ENCODE results near the gene ISCA2.

ISCA2 gene

GRCh38 chr14:74515891-74516412 lies 22.4 kb downstream of the ISCA2 start:
- Histone ChIP-seq H3K9ac (ENCODE audit: low read length) (no peak overlapping the region), H3K9me3 (replicated peaks; ENCODE audit: insufficient read depth, low read length) (no peaks in the 10 kb centered on the region), H4K20me1 (ENCODE audit: insufficient read depth, low read length) (no peaks in the 10 kb centered on the region), H3K4me3 (ENCODE audit: low read length) (no peak overlapping the region), H3K4me1 (ENCODE audit: low read length) (no peaks in the 10 kb centered on the region), H3F3A (ENCODE audit: insufficient read depth, low read length) (no peaks in the 10 kb centered on the region), H2AFZ (ENCODE audit: low read length) (no peak overlapping the region), H3K9me2 (replicated peaks; ENCODE audit: insufficient read depth, low read length) (no peaks in the 10 kb centered on the region), H3K36me3 (replicated peaks; ENCODE audit: insufficient read depth, low read length) (no peaks in the 10 kb centered on the region), H3K4me2 (ENCODE audit: low read depth, low read length) (no peak overlapping the region), H3K27me3 (replicated peaks; ENCODE audit: insufficient read depth, low read length) (peaks cover 67% of the 10 kb centered on the region), H3K27ac (ENCODE audit: low read length) (no peak overlapping the region), H3K79me2 (ENCODE audit: low read length) (no peaks in the 10 kb centered on the region)
- DNase-seq = no peak
- TF ChIP-seq EZH2phosphoT487 (IDR thresholded peaks at IDR 0.05; ENCODE audit: low read length) (no peak), EZH2 (optimal IDR thresholded peaks at IDR 0.05; ENCODE audit: low read depth, low read length) (no peak), CTCF (IDR thresholded peaks at IDR 0.05; ENCODE audit: low read length) (no peak)

- Histone ChIP-seq H3K9me3 (replicated peaks; ENCODE audit: insufficient read depth, low read length) (no peaks in the 10 kb centered on the region), H2AFZ (ENCODE audit: low read length) (no peak overlapping the region), H3K4me2 (ENCODE audit: low read depth, low read length) (no peak overlapping the region), H3F3A (ENCODE audit: insufficient read depth, low read length) (no peaks in the 10 kb centered on the region), H3K4me1 (ENCODE audit: low read length) (no peaks in the 10 kb centered on the region), H3K79me2 (ENCODE audit: low read length) (no peaks in the 10 kb centered on the region), H3K27ac (ENCODE audit: low read length) (no peak overlapping the region), H3K4me3 (ENCODE audit: low read length) (no peak overlapping the region), H3K9ac (ENCODE audit: low read length) (no peak overlapping the region), H4K20me1 (ENCODE audit: insufficient read depth, low read length) (no peaks in the 10 kb centered on the region), H3K36me3 (replicated peaks; ENCODE audit: insufficient read depth, low read length) (no peaks in the 10 kb centered on the region), H3K9me2 (replicated peaks; ENCODE audit: insufficient read depth, low read length) (no peaks in the 10 kb centered on the region), H3K27me3 (replicated peaks; ENCODE audit: insufficient read depth, low read length) (peaks cover 64% of the 10 kb centered on the region)
- TF ChIP-seq CTCF (IDR thresholded peaks at IDR 0.05; ENCODE audit: low read length) = no peak
- DNase-seq = no peak
These were observed 23.0 kb downstream of the ISCA2 start for GRCh38 chr14:74516451-74517160.

GRCh38 chr14:74517731-74518130 lies 24.2 kb downstream of the ISCA2 start:
- no peak for DNase-seq
- Histone ChIP-seq H3K27me3 (replicated peaks; ENCODE audit: insufficient read depth, low read length) (peaks cover 62% of the 10 kb centered on the region), H3K9ac (ENCODE audit: low read length) (no peak overlapping the region), H3K9me2 (replicated peaks; ENCODE audit: insufficient read depth, low read length) (no peaks in the 10 kb centered on the region), H3K4me3 (ENCODE audit: low read length) (no peak overlapping the region), H2AFZ (ENCODE audit: low read length) (no peak overlapping the region), H3F3A (ENCODE audit: insufficient read depth, low read length) (no peaks in the 10 kb centered on the region), H3K36me3 (replicated peaks; ENCODE audit: insufficient read depth, low read length) (no peaks in the 10 kb centered on the region), H3K4me2 (ENCODE audit: low read depth, low read length) (no peak overlapping the region), H3K4me1 (ENCODE audit: low read length) (no peaks in the 10 kb centered on the region), H3K9me3 (replicated peaks; ENCODE audit: insufficient read depth, low read length) (no peaks in the 10 kb centered on the region), H3K79me2 (ENCODE audit: low read length) (no peaks in the 10 kb centered on the region), H3K27ac (ENCODE audit: low read length) (no peak overlapping the region), H4K20me1 (ENCODE audit: insufficient read depth, low read length) (no peaks in the 10 kb centered on the region)
- TF ChIP-seq CTCF (IDR thresholded peaks at IDR 0.05; ENCODE audit: low read length) (no peak), EZH2phosphoT487 (IDR thresholded peaks at IDR 0.05; ENCODE audit: low read length) (no peak), EZH2 (optimal IDR thresholded peaks at IDR 0.05; ENCODE audit: low read depth, low read length) (no peak)
